Measurements from ENCODE around the gene TPR.

DNA sequence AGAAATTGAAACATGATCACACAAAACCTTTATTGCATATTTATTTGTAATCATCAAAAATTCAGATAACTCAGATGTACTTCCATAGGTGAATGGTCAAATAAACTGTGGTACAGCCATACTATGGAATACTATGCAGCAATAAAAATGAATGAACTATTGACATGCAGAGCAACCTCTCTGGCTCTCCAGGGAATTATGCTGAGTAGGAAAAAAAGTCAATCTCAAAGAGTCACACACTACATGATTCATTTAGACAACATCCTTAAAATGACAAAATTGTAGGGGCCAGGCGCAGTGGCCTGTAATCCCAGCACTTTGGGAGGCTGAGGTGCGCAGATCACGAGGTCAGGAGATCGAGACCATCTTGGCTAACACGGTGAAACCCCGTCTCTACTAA, 104.0 kb downstream of the TPR start:
- TF ChIP-seq, protein P1, sequence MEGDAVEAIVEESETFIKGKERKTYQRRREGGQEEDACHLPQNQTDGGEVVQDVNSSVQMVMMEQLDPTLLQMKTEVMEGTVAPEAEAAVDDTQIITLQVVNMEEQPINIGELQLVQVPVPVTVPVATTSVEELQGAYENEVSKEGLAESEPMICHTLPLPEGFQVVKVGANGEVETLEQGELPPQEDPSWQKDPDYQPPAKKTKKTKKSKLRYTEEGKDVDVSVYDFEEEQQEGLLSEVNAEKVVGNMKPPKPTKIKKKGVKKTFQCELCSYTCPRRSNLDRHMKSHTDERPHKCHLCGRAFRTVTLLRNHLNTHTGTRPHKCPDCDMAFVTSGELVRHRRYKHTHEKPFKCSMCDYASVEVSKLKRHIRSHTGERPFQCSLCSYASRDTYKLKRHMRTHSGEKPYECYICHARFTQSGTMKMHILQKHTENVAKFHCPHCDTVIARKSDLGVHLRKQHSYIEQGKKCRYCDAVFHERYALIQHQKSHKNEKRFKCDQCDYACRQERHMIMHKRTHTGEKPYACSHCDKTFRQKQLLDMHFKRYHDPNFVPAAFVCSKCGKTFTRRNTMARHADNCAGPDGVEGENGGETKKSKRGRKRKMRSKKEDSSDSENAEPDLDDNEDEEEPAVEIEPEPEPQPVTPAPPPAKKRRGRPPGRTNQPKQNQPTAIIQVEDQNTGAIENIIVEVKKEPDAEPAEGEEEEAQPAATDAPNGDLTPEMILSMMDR (IDR thresholded peaks at IDR 0.05): no peak
- TF ChIP-seq EZH2 (IDR thresholded peaks at IDR 0.05; ENCODE audit: borderline replicate concordance, insufficient read depth, low read depth, low read length, poor library complexity, severe bottlenecking): no peak

All from B cell (primary cell).